Caki2 (cell line): ENCODE results near the gene PIK3C2G. TPM values are rescaled to one million over a fixed set of nuclear protein-coding genes. Genes with fewer than 3 reads are reported as not detected.

Experiments used
- DNase-seq: peaks from one replicate; pipeline ENCODE4 v3.0.0-alpha.2; 2015; ENCODE audit warnings: low read depth
- in situ Hi-C: cut with HindIII; loops from 2 replicates; pipeline ENCODE4 v1.10.0; 2016; ENCODE audit warnings: low sequenced_read_pairs, low pct_unique_long_range_greater_than_20kb, mixed read lengths
- total RNA-seq: library from RNA; depleted of rRNA; stranded (reverse); fragments of >200 nt; shearing (Covaris generic); gene quantifications from 2 replicates; pipeline ENCODE4 v1.2.3, GENCODE V29; 2014; ENCODE audit warnings: low replicate concordance

PIK3C2G gene
- total RNA-seq, 1 experiment from 2014 or later, result not detected

- no peak for DNase-seq
- in situ Hi-C loops, result no loop called here
Observed at GRCh38 chr12:18267427-18268099, 6.2 kb downstream of the PIK3C2G start.

GRCh38 chr12:18270958-18271460, 9.7 kb downstream of the PIK3C2G start:
- in situ Hi-C loops, result no loop called here
- DNase-seq, result no peak

- in situ Hi-C loops, result no loop called here
- peak; percentile 35 for DNase-seq
Observed at GRCh38 chr12:18275981-18276380, 14.7 kb downstream of the PIK3C2G start.

GRCh38 chr12:18277196-18277595, 15.9 kb downstream of the PIK3C2G start:
- in situ Hi-C loops, result no loop called here
- DNase-seq, result no peak

- DNase-seq, result no peak
- in situ Hi-C loops, result no loop called here
Observed at GRCh38 chr12:18280728-18281127, 19.4 kb downstream of the PIK3C2G start.

GRCh38 chr12:18281941-18282340, 20.6 kb downstream of the PIK3C2G start:
- in situ Hi-C loops, result no loop called here
- DNase-seq, result no peak

- in situ Hi-C loops, result no loop called here
- DNase-seq, result no peak
Observed at GRCh38 chr12:18283831-18284230, 22.5 kb downstream of the PIK3C2G start.

- in situ Hi-C loops, result no loop called here
- no peak for DNase-seq
Observed at GRCh38 chr12:18284386-18284785, 23.1 kb downstream of the PIK3C2G start.

GRCh38 chr12:18285161-18285560, 23.8 kb downstream of the PIK3C2G start:
- in situ Hi-C loops, result no loop called here
- DNase-seq, result no peak

- DNase-seq, result no peak
- in situ Hi-C loops, result no loop called here
Observed at GRCh38 chr12:18290386-18290785, 29.1 kb downstream of the PIK3C2G start.

- in situ Hi-C loops, result no loop called here
- DNase-seq, result no peak
Observed at GRCh38 chr12:18294889-18295288, 33.6 kb downstream of the PIK3C2G start.

GRCh38 chr12:18296201-18296908, 35.0 kb downstream of the PIK3C2G start:
- in situ Hi-C loops, result no loop called here
- no peak for DNase-seq

- in situ Hi-C loops, result no loop called here
Observed at GRCh38 chr12:18296909-18297280, 35.6 kb downstream of the PIK3C2G start.

GRCh38 chr12:18297902-18298301, 36.6 kb downstream of the PIK3C2G start:
- no peak for DNase-seq
- in situ Hi-C loops, result no loop called here

More at GRCh38 chr12:18296909-18297280, 35.6 kb downstream of the PIK3C2G start:
- no peak for DNase-seq

GRCh38 chr12:18302809-18303430, 41.6 kb downstream of the PIK3C2G start:
- in situ Hi-C loops, result no loop called here
- DNase-seq, result no peak

GRCh38 chr12:18304609-18305008, 43.3 kb downstream of the PIK3C2G start:
- no peak for DNase-seq
- in situ Hi-C loops, result no loop called here

- DNase-seq, result no peak
- in situ Hi-C loops, result no loop called here
Observed at GRCh38 chr12:18306311-18306710, 45.0 kb downstream of the PIK3C2G start.

- in situ Hi-C loops, result no loop called here
- DNase-seq, result no peak
Observed at GRCh38 chr12:18313306-18313705, 52.0 kb downstream of the PIK3C2G start.

GRCh38 chr12:18320036-18320617, 58.8 kb downstream of the PIK3C2G start:
- DNase-seq, result peak; percentile 46
- in situ Hi-C loops, result no loop called here
